ENCODE results near the gene CAMK4.

The CAMK4 gene

DNA sequence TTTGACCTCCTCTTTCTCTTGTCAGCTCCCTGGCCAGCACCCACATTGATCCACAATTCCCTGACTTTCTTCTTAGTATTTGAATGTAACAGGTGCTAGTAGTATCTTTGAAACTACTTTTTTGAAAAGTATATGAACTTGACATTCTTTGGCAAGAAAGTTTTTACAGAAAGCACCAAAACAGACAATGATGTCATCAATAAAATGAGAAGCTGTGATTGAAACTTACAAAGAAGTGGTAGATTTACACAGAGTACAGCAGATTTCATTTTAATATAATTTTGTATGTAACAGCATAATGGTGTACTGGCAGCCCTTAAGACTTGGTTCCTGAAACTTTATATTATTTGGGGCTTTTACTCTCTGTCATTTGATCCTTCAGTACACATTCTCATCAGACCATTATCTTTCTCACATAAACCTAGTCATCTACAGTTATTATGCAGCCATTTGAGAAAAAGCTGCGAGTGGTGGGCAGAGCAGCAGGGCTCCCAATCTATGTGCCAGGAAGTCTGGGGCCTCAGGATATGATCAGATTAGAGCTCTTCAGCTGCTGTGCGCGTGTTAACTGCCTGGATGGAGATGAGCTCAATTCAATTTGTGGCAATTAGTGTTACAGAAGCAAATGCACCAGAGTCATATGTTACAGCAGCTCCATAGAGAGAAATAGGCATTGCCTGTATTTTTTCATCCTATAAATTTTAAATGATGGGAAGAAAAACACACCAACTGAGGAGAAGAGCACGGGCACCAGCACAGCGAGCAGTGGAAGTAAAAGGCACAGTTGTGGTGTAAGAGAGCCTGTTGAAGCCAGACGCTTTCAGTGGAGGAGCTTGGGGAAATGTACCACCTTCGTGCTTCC is 162.0 kb downstream of the CAMK4 start:
- Histone ChIP-seq H3K27ac (no peak overlapping the region), H3K4me2 (no peak overlapping the region)

DNA sequence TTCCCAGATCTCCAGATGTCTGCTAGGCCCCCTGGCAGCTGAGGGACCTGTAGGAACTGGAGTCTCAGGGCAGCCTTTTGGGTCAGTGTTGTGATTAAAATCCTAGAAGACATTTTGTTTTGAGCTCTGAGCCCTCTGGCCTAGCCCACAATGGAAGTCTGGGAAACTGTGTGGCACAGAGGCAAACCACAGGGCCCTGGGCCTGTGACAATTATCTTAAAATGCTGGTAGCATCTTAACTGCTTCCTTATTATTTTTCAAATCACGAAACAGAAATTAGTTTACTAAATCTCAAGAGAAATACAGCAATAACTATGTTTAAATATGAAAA is 162.6 kb downstream of the CAMK4 start:
- H3K4me2 ChIP-seq, result no peak overlapping the region
- no peaks in the 10 kb centered on the region for H3K4me1 ChIP-seq

More for the DNA sequence above, 162.0 kb downstream of the CAMK4 start:
- TF ChIP-seq Cebpa-rat (IDR thresholded peaks at IDR 0.05), result no peak
- Histone ChIP-seq H3K9me3 (no peaks in the 10 kb centered on the region), H3K9ac (no peak overlapping the region), H3K27me3 (no peaks in the 10 kb centered on the region), H4K20me1 (no peaks in the 10 kb centered on the region), H3K4me3 (no peak overlapping the region), H3K4me1 (no peaks in the 10 kb centered on the region), H3K36me3 (no peaks in the 10 kb centered on the region)

DNA sequence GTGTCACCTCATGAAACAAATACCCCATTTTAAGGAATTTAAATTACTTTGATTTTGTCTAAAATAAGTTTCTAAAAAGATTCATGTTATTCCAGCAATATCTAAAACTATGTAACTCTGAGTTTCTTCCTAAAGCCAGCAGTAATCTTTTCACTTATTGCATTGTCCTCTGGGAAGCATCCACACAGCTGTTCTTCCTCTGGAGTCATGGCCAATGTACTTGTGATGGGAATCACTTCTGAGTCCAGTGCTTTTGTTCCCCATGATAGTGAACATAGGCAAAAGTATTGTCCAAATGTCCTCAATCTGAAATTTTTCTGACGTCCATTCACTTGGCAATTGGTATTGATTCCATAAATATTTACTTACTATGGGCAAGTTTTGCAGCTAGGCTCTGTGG is 163.2 kb downstream of the CAMK4 start:
- Histone ChIP-seq H3K36me3 (no peaks in the 10 kb centered on the region), H4K20me1 (no peaks in the 10 kb centered on the region), H3K4me2 (no peak overlapping the region), H3K9me3 (no peaks in the 10 kb centered on the region), H3K4me3 (no peak overlapping the region), H3K9ac (no peak overlapping the region), H3K4me1 (no peaks in the 10 kb centered on the region), H3K27me3 (no peaks in the 10 kb centered on the region), H3K27ac (no peak overlapping the region)
- TF ChIP-seq Cebpa-rat (IDR thresholded peaks at IDR 0.05), result no peak

More for the DNA sequence above, 162.6 kb downstream of the CAMK4 start:
- H3K27ac ChIP-seq, result no peak overlapping the region
- H3K4me3 ChIP-seq, result no peak overlapping the region
- no peaks in the 10 kb centered on the region for H3K27me3 ChIP-seq
- no peaks in the 10 kb centered on the region for H3K36me3 ChIP-seq
- no peak for TF ChIP-seq Cebpa-rat (IDR thresholded peaks at IDR 0.05)
- no peak overlapping the region for H3K9ac ChIP-seq
- H3K9me3 ChIP-seq, result no peaks in the 10 kb centered on the region
- no peaks in the 10 kb centered on the region for H4K20me1 ChIP-seq

DNA sequence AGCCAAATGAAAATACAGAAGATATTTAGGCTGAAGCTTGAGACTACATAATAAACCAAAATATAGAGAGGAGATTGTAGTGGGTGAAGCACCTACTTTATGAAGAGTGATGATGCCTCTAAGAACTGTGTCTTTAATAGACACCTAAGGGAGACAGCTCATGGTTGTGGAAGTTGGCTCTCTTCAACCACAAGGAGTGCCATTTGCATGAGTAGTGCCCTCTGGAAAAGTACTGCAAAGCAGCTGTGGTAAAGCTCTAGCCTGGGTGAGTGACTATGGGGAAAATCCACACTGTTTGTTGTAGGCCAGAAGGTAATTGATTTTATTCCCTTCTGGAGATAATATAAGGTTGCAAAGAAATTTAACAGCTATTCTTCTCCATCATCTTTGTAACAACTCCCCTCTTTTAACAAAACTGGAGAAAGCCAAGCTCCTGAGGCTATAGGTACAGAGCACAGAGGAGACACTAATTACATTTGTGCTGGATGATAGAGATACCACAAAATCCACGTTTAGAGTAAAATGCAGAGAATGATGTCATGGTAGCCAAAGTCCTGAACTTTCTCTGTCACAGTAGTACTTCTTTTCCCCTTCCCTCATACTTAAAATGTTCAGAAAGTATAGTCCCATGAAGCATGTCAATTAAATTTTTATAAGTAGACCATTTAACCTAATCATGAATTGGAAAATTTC is 165.4 kb downstream of the CAMK4 start:
- no peaks in the 10 kb centered on the region for H4K20me1 ChIP-seq
- H3K27me3 ChIP-seq, result no peaks in the 10 kb centered on the region
- H3K4me1 ChIP-seq, result no peaks in the 10 kb centered on the region
- no peaks in the 10 kb centered on the region for H3K36me3 ChIP-seq
- no peaks in the 10 kb centered on the region for H3K9me3 ChIP-seq
- no peak overlapping the region for H3K27ac ChIP-seq
- H3K9ac ChIP-seq, result no peak overlapping the region
- H3K4me2 ChIP-seq, result no peak overlapping the region
- no peak for TF ChIP-seq Cebpa-rat (IDR thresholded peaks at IDR 0.05)
- no peak overlapping the region for H3K4me3 ChIP-seq

DNA sequence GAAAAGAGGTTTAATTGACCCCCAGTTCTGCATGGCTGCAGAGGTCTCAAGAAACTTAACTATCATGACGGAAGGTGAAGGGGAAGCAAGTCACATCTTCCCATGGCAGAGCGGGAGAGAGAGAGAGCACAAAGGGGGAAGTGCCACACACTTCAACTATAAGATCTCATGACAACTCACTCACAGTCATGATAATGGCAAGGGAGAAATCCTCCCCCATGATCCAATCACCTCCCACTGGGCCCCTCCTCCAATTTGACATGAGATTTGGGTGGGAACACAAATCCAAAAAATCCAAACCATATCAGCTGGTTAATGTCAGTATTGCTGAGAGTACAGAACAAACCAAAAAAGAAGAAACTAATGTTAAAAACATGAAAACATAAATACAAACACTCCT is 168.0 kb downstream of the CAMK4 start:
- TF ChIP-seq Cebpa-rat (IDR thresholded peaks at IDR 0.05), result no peak
- Histone ChIP-seq H3K4me2 (no peak overlapping the region), H3K4me1 (no peaks in the 10 kb centered on the region), H3K36me3 (no peaks in the 10 kb centered on the region), H3K4me3 (no peak overlapping the region), H4K20me1 (no peaks in the 10 kb centered on the region), H3K9ac (no peak overlapping the region), H3K27me3 (no peaks in the 10 kb centered on the region), H3K27ac (no peak overlapping the region), H3K9me3 (no peaks in the 10 kb centered on the region)

DNA sequence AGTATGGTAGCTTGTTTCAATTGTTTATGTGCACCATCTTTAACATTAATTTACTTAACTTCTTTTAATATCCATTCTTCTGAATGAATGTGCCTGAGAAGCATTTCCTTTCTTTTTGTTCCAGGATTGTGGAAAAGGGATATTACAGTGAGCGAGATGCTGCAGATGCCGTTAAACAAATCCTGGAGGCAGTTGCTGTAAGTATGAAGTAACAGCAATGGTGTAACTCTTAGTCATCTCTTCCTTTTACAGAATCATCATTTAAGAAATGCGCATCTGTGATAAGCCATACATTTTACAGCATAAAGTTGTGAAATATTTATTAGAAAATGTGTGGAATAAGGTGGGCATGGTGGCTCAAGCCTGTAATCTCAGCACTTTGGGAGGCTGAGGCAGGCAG is 170.4 kb downstream of the CAMK4 start:
- no peak overlapping the region for H3K4me2 ChIP-seq
- H3K9me3 ChIP-seq, result no peaks in the 10 kb centered on the region
- H3K4me3 ChIP-seq, result no peak overlapping the region
- H3K27ac ChIP-seq, result no peak overlapping the region
- no peaks in the 10 kb centered on the region for H3K36me3 ChIP-seq
- no peak for TF ChIP-seq Cebpa-rat (IDR thresholded peaks at IDR 0.05)
- H4K20me1 ChIP-seq, result no peaks in the 10 kb centered on the region
- H3K4me1 ChIP-seq, result no peaks in the 10 kb centered on the region
- no peaks in the 10 kb centered on the region for H3K27me3 ChIP-seq
- H3K9ac ChIP-seq, result no peak overlapping the region

DNA sequence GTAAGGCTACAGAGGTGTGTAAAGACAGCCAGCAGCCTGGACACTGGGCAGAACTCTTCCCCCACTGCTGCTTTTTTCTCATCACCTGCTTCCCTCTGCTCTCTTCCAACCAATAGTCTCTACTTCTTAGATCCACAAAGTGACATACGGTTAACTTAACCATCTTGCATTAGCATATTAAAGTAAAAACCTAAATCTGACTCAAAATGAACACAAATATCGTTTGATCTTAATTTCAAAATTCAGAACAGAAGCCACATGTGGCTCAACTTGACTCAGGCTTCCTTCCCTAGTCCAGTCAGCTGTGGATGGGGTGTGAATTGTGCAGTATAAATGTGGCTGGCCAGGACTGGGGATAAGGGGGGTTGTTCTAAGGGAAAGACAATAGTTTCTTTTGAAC is 173.8 kb downstream of the CAMK4 start:
- Histone ChIP-seq H3K4me1 (no peaks in the 10 kb centered on the region), H3K9ac (no peak overlapping the region)
- TF ChIP-seq Cebpa-rat (IDR thresholded peaks at IDR 0.05), result no peak

DNA sequence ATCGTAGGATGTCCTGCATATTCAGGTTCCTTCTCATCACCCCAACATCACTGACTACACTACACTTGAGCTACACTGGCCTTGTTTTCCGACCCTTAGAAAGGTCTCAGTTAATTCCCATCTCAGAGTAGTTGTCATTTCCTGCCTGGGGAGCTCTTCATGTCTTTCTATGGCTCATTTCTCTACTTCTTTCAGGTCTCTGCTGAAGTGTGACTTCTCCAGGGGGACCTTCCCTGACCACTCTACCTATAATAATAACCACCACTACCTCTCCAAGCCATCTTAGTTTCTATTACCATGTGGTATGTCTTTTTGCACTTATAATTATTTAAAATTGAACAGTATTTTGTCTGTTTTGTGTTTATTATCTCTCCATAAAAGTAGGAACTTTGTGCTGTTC is 174.9 kb downstream of the CAMK4 start:
- Histone ChIP-seq H3K27me3 (no peaks in the 10 kb centered on the region), H3K4me2 (no peak overlapping the region), H3K9me3 (no peaks in the 10 kb centered on the region), H3K9ac (no peak overlapping the region), H3K36me3 (no peaks in the 10 kb centered on the region), H4K20me1 (no peaks in the 10 kb centered on the region), H3K4me1 (no peaks in the 10 kb centered on the region), H3K4me3 (no peak overlapping the region), H3K27ac (no peak overlapping the region)
- no peak for TF ChIP-seq Cebpa-rat (IDR thresholded peaks at IDR 0.05)

More for the DNA sequence above, 173.8 kb downstream of the CAMK4 start:
- no peaks in the 10 kb centered on the region for H3K27me3 ChIP-seq
- H3K36me3 ChIP-seq, result no peaks in the 10 kb centered on the region
- H4K20me1 ChIP-seq, result no peaks in the 10 kb centered on the region
- no peak overlapping the region for H3K4me3 ChIP-seq
- H3K4me2 ChIP-seq, result no peak overlapping the region
- no peaks in the 10 kb centered on the region for H3K9me3 ChIP-seq
- no peak overlapping the region for H3K27ac ChIP-seq

DNA sequence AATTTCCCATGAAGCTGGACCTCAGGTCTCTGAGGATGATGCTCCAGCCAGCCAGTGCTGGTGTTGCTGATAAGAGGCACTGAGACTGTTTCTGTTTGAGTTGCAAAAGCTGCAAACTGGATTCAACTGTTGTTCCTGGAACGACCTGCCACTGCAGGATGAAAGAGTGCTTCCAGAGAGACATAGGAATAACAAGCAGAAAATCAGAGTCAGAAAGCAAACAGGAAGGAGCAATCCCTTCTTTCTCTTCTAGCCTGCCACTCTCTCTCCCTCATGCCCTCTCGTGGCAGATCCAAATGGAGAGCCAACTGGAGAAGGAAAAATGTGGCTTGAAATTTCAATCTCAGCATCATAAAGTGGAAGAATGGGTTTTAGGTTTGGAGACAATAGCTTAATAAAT is 177.7 kb downstream of the CAMK4 start:
- Histone ChIP-seq H3K27ac (no peak overlapping the region), H3K4me2 (no peak overlapping the region), H3K27me3 (no peaks in the 10 kb centered on the region), H4K20me1 (no peaks in the 10 kb centered on the region), H3K36me3 (no peaks in the 10 kb centered on the region), H3K9ac (no peak overlapping the region), H3K4me1 (no peaks in the 10 kb centered on the region), H3K4me3 (no peak overlapping the region), H3K9me3 (no peaks in the 10 kb centered on the region)
- TF ChIP-seq Cebpa-rat (IDR thresholded peaks at IDR 0.05), result no peak

DNA sequence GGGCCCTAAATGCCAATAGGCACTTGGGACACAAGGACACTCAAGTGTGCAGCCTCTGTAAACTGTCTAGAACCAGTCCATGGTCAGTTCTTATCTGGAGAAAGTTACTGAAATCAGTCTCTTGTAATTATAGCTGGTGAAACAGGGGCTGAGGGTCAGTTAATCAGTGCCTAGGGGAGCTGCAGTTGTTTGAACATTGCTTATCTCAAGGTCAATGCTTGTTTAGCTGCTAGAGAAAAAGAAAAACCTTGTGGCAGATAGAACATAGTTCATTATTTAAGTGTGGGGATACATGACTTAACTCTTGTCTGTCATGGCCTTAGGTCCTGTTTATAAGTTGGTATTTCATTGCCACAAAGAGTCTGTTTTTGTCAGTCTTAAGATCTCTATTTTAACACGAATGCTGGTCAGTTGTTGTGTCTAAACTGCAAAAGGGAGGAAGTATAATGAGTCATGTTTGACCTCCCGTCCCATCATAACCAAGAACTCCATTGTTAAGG is 180.1 kb downstream of the CAMK4 start:
- Histone ChIP-seq H3K4me3 (no peak overlapping the region), H3K9ac (no peak overlapping the region), H3K9me3 (peaks cover 6% of the 10 kb centered on the region), H3K36me3 (no peaks in the 10 kb centered on the region), H3K4me2 (no peak overlapping the region), H3K4me1 (no peaks in the 10 kb centered on the region), H4K20me1 (no peaks in the 10 kb centered on the region), H3K27ac (no peak overlapping the region), H3K27me3 (no peaks in the 10 kb centered on the region)
- TF ChIP-seq Cebpa-rat (IDR thresholded peaks at IDR 0.05), result no peak
